ENCODE data around the gene CLCF1.

Gene CLCF1

DNA sequence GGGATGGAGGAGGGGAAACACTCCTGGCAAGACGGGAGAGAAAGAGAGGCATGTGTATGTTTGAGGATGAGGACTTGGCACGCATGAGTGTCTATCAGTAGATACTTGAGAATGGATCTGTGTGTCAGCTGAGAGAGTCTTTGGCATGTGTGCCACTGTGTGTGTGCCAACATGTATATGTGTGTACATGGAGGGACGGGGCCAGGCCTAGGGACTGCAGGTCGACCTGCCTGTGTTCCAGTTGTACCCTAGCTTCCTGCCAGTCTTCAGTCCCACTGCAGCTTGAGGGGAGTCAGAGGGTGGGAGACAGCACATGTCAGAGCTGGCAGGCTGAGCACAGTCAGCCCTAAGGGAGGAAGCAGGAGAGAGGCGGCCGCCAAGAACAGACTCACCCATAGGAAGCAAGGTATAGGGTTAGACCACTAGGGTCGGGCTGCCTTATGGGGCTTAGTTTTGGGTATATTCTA is 5.6 kb downstream of the CLCF1 start:
- Mint-ChIP-seq H3K9me3 (no peaks in the 10 kb centered on the region), H3K27ac (peak overlapping the region in 2 of 3 experiments; percentile 55 to 59), H3K4me3 (peak overlapping the region in 1 of 3 experiments; percentile 4), H3K36me3 (ENCODE audit: low read depth) (peaks cover 5% of the 10 kb centered on the region), H3K4me1 (peaks cover 62% of the 10 kb centered on the region), H3K27me3 (ENCODE audit: low read depth) (peaks cover 12% of the 10 kb centered on the region)
- TF ChIP-seq, protein P1, sequence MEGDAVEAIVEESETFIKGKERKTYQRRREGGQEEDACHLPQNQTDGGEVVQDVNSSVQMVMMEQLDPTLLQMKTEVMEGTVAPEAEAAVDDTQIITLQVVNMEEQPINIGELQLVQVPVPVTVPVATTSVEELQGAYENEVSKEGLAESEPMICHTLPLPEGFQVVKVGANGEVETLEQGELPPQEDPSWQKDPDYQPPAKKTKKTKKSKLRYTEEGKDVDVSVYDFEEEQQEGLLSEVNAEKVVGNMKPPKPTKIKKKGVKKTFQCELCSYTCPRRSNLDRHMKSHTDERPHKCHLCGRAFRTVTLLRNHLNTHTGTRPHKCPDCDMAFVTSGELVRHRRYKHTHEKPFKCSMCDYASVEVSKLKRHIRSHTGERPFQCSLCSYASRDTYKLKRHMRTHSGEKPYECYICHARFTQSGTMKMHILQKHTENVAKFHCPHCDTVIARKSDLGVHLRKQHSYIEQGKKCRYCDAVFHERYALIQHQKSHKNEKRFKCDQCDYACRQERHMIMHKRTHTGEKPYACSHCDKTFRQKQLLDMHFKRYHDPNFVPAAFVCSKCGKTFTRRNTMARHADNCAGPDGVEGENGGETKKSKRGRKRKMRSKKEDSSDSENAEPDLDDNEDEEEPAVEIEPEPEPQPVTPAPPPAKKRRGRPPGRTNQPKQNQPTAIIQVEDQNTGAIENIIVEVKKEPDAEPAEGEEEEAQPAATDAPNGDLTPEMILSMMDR (IDR thresholded peaks at IDR 0.05; ENCODE audit: unreplicated experiment in 3 of 3), result no peak

DNA sequence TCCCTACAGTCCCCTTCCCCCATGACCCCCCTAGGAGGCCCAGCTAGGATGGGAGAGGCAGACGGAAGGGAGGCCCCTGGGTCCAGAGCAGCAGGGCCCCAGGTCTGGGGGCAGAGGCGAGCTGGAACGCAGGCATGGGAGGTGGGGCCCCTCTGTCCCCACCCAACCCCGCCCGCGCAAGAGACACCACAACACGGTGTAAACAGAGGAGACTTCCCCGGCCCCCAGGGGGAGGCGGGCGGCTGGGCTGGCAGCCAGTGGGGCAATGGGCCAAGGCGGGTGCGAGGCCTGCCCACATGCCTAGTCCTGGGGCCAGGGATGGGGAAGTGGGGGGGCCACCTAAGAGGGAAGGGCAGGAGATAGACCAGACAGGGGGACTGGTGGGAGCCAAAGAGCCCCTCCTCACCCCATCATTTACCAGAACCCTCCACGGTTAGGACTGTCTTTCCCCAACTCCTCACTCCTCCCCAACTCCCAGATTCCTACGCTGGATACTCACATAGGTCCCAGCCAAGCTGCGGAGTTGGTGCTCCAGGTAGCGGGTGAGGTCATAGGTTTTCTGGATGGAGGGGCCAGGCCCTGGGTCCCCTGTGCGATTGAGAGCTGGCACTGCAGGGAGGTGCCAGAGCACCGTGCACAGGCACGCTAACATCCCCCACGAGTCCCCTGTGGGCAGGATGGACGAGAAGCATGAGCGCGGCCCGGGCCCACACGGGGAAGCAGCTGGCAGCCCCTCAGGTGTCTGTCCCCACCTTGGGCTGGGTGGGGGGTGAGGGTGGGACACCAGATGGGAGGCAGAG is 6.2 kb downstream of the CLCF1 start:
- TF ChIP-seq, protein P1 (IDR thresholded peaks at IDR 0.05; ENCODE audit: unreplicated experiment in 3 of 3), result no peak
- Mint-ChIP-seq H3K4me1 (peaks cover 62% of the 10 kb centered on the region), H3K4me3 (peak overlapping the region in 1 of 3 experiments; percentile 58), H3K9me3 (no peaks in the 10 kb centered on the region), H3K36me3 (ENCODE audit: low read depth) (peaks cover 5% of the 10 kb centered on the region), H3K27me3 (ENCODE audit: low read depth) (peaks cover 12% of the 10 kb centered on the region), H3K27ac (peak overlapping the region; percentile 88 to 95 (median 94))

DNA sequence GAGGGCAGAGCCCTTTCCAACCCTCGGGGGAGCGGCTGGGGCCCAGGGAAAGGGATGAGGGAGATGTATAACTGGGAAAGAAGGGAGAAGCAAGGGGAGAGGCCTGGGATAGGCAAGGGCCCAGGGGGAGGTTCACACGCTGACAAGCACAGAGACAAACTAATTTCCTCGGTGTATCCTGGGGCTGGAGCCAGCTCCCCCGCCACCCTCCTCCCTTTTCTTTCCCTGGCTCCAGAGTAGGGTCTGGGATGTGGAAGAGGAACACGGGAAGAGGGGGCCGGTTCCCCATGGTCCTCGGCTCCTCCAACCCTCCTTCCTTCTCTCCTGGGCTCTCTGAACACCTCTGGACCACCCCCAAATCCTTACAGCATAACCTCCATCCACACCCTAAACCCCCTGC is 6.9 kb downstream of the CLCF1 start:
- TF ChIP-seq, protein P1 (IDR thresholded peaks at IDR 0.05; ENCODE audit: unreplicated experiment in 3 of 3), result no peak
- H3K27me3 Mint-ChIP-seq (ENCODE audit: low read depth), result peaks cover 8% of the 10 kb centered on the region
- H3K36me3 Mint-ChIP-seq (ENCODE audit: low read depth), result peaks cover 5% of the 10 kb centered on the region
- peaks cover 58% of the 10 kb centered on the region for H3K4me1 Mint-ChIP-seq
- H3K9me3 Mint-ChIP-seq, result no peaks in the 10 kb centered on the region
- peak overlapping the region; percentile 44 to 70 (median 58) for H3K4me3 Mint-ChIP-seq
- H3K27ac Mint-ChIP-seq, result peak overlapping the region; percentile 88 to 95 (median 94)

DNA sequence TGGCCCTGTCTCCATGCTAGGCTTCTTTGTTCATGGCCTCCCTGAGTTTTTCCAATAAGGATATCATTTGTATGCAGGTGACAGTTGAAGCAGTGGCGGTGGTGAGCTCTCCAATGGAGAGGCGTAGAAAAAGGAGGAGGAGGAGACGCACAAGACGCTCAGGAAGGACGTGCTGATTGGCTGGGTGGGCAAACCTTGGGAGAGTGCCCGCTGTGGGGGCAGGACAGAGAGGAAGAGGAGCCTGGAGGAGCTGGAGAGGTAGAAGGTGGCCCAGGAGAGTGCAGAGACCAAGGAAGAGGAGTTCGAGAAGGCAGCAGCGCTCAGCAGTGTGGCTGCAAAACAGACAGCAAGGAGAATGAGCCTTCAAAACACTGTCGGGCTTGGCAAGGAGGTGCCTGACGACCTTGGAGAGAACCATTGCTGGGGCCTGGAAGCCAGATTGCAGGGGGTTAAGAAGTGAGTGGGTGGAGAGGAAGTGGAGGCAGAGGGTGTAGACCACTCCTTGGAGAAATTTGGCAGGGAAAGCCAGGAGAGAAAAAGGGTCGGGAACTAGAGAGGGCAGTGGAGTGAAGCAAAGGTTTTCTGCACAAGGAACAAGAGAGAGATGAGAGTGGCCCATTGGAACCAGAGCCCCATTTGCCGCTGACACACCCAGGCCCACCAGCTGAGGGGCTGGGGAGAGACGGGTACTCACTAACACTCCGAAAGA is 7.5 kb downstream of the CLCF1 start:
- H3K9me3 Mint-ChIP-seq, result no peaks in the 10 kb centered on the region
- TF ChIP-seq, protein P1 (IDR thresholded peaks at IDR 0.05; ENCODE audit: unreplicated experiment in 3 of 3), result no peak
- peaks cover 51% of the 10 kb centered on the region for H3K4me1 Mint-ChIP-seq
- peaks cover 5% of the 10 kb centered on the region for H3K36me3 Mint-ChIP-seq (ENCODE audit: low read depth)
- peak overlapping the region; percentile 44 to 70 (median 58) for H3K4me3 Mint-ChIP-seq
- peak overlapping the region; percentile 88 to 95 (median 94) for H3K27ac Mint-ChIP-seq
- peaks cover 3% of the 10 kb centered on the region for H3K27me3 Mint-ChIP-seq (ENCODE audit: low read depth)

DNA sequence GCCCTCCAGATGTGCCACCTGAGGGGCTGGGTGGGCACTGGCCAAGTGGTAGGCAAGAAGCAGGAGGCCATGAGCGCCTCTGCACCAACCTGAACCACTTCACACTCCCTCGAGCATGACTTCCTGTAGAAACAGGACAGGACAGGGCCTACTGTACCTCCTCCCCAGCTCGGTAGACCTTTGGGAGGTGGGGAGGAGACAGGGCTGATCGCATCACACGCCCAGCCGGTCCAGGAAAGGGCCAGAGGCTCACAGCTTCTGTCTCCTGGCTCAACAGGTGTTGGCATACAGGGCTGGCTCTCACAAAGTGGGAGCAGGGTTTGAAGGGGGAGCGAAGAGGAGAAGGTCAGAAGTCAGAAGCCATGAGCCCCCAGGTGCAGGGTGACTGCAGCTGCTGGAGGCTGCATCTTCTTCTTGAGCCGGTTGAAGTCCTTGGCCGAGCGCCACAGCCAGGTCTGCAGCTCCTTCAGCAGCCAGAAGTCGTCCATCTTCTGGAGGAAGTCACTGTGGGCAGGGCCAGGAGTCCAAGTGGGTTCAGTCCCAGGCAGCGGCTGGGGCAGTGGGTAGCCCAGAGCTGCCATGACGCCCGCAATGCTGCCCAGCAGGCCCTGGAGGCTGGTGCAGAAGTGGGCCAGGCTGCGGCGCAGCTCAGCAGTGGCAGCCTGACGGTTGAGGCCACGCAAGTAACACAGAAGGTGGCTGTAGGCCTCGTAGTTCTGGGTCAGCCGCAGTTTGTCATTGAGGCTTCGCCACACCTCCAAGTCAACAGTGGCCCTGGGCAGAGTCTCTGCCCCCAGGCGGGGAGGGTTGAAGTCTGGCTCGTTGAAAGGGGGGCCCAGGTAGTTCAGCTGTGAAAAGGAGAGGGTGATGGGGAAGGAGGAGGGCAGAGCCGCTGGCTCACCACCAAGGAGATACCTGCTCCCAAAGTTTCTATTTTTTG is 8.3 kb downstream of the CLCF1 start:
- H3K4me3 Mint-ChIP-seq, result no peak overlapping the region
- H3K27ac Mint-ChIP-seq, result peak overlapping the region; percentile 88 to 95 (median 94)
- no peaks in the 10 kb centered on the region for H3K9me3 Mint-ChIP-seq
- TF ChIP-seq, protein P1 (IDR thresholded peaks at IDR 0.05; ENCODE audit: unreplicated experiment in 3 of 3), result no peak
- H3K27me3 Mint-ChIP-seq (ENCODE audit: low read depth), result peaks cover 3% of the 10 kb centered on the region
- peaks cover 44% of the 10 kb centered on the region for H3K4me1 Mint-ChIP-seq
- peaks cover 5% of the 10 kb centered on the region for H3K36me3 Mint-ChIP-seq (ENCODE audit: low read depth)
